Sciatic nerve (tissue), 2 donors: ENCODE results near the gene LRMDA. TPM values are rescaled to one million over a fixed set of nuclear protein-coding genes. Genes with fewer than 3 reads are reported as not detected.

ENCODE experiments used
- ATAC-seq: fragments of 200-7000 bp; cut with Tn5 transposase; one replicate; pipeline ENCODE4 v1.9.1; 2020; ENCODE audit warnings: mild to moderate bottlenecking, moderate library complexity
- DNase-seq: peaks from one replicate; pipeline ENCODE4 v3.0.0-alpha.2; 2020; ENCODE audit warnings: low spot score
- intact Hi-C: fragments of 100-400 bp; cut with DNase I; formaldehyde crosslinking; loops from one replicate; pipeline ENCODE4 v1.14.2; 2022
- total RNA-seq: library from RNA; stranded (reverse); fragmentation: NEBNext Ultra II Directional; extraction: Animal tissue kit (Norgen Biotek cat#: 25700); gene quantifications from one replicate; pipeline ENCODE4 v1.2.1, GENCODE V29; 2021
- donor health status: DM: no; HTN: no; CAD: no.
- donor health status: DM: no; HTN: no; CAD: no.

LRMDA gene
- total RNA-seq, 1 donor from 2014 or later, result 16.6 TPM

DNA sequence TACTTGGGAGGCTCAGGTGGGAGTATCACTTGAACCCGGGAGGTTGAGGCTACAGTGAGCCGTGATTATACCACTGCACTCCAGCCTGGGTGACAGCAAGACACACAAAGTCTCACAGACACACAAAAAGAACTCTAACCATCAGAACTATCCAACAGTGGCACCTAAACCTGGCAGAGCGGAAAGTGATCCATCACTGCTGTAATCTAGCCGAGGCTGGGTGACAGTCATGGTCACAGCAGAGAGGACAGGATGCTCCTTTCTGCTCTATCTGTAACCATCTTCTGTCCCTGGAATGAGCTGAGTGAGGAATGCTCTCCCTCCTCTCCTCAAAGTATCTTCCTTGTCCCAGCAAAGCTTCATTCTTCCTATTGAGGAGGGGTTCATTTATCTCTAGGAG is 656.6 kb downstream of the LRMDA start:
- intact Hi-C loops, result loop anchor here (10.0 kb wide), 1 partner anchor 757 kb away; no protein-coding TSS in a partner anchor
- DNase-seq (no peak), ATAC-seq (no peak)

DNA sequence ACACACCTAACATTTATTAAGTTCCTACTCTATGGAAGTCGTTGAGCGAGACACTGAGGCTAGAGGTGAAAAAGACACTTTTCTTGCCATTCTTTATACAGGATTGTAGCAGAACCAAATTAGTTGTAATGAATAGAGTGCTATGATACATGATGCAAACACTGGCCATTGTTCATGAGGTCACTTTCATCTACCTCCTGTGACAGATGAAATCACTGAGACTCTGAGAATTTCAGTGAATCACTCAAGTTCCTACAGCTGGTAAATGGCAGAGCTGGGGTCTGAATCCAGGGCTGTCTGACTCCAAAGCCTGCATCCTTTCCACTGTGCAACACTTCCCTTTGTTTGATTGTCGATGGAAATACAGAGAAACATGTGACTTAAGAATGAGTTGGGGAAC is 657.6 kb downstream of the LRMDA start:
- DNase-seq (no peak), ATAC-seq (no peak)
- intact Hi-C loops, result loop anchor here (10.0 kb wide), 1 partner anchor 756 kb away; no protein-coding TSS in a partner anchor

- intact Hi-C loops, result loop anchor here (10.0 kb wide), 1 partner anchor 755 kb away; no protein-coding TSS in a partner anchor
Measured at GRCh38 chr10:76089556-76090180, 658.2 kb downstream of the LRMDA start.

DNA sequence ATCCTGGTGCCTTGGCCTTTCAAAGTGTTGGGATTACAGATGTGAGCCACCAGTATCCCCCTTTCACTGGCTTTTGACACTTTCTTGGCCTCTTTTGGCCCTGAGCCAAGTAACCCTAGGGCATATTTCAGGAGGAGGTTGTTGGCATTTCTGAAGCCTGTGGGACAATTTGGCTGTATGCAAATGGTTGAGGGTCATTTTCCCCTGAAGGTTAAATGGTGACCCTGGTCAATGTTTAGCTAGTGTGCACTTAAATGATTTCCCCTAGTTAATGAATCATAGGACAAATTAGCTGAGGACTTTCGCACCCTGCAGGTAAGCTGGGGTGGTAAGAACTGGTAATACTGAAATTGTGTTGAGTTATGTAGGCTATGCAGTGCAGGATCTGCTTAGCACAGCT is 660.5 kb downstream of the LRMDA start:
- intact Hi-C loops, result no loop called here
- no peak for DNase-seq
- no peak for ATAC-seq

More at GRCh38 chr10:76089556-76090180, 658.2 kb downstream of the LRMDA start:
- DNase-seq, result no peak
- no peak for ATAC-seq

- intact Hi-C loops, result no loop called here
- no peak for ATAC-seq
- DNase-seq, result no peak
Measured at GRCh38 chr10:76106611-76107010, 675.2 kb downstream of the LRMDA start.

DNA sequence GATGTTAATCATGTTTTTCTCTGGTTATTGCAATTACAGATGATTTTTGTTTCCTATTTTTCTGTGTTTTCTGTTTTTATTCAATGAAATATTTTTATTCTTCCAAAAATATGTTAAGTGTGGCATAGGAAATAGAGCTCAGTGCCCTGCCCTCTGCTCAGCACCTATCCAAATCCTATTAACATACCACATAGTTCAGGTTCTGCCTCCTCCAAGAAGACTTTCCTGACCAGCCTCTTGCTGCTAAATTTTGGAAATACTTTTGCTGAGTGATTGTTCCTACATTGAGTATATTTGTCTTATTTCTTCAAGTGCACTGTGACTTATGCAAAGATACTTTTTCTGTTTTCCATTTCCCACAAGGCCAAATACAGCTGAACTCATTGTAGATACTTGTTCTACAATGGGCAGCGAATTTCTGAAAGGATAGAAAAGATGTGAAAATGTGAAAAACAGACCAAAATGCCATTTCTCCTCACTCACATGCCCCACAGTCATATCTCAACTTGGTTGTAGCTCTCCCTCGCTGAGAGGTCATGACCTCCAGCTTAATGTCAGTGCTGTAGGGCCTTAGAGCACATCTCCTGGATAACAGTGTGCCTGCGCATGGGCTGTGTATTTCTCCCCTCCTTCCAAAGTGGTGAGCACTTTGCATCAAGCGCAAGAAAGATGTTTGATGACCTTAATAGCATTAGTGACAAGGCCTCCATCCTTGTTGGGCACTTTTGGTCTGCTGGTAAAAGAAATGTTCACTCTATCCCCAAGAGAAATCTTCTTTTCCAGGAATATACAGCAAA is 677.3 kb downstream of the LRMDA start:
- ATAC-seq (no peak), DNase-seq (no peak)
- intact Hi-C loops, result no loop called here

DNA sequence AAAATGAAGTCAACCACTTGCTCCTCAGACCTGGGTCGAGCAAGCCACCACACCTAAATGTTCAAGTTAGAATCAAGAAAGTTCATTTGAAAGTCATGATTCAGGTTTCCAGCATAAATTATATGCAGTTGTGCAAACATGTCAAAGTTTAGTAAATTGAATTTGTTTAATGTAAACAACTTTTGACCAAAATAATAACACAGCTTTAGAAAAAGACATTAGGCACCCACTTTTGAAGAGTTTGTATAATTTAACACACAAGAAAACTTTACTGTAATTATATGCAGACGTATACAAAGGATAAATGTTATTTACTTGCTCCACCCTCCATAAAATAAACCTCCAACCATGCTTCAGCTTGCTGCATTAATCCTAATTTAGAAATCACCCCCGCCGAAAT is 680.0 kb downstream of the LRMDA start:
- DNase-seq (no peak), ATAC-seq (no peak)
- intact Hi-C loops, result no loop called here

DNA sequence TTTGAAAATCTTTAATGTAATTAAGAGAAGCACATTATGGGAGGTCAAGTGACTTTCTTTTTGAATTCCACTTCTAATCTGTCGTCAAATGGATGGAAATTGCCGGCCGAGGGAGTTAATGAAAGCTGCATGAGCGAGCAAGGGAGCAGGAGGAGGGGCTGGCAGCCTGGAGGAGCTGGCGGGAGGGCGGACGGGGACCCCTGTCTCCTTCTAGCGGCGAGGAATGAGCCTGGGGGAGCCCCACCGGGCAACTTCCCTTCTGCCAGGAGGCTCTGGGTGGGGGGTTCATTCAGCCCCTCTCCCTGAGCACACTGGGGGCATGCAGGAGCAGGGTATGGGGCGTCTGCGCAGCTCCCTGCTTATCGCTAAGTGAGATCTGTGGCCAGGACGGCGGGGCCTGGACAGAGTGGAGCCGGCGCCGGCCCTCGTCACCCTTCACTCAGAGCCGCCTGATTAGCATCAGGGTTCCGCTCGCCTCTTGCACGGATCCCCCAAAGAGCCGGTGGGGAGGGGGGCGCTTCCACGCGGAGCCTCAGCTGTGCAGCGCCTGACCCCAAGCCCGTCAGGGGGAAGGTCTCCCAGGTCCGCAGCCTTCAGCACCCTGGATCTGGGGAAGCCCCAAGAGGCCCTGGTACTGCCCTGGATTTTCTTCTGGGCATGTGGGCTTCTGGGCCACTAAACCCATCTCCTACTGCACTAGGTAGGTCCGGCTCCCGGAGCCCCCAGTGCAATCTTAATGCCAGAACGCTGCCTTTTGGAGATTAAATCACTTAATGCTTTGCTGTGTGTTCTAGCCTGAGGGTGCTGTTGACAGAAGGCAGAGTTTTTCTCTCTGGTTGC is 680.8 kb downstream of the LRMDA start:
- intact Hi-C loops, result no loop called here
- ATAC-seq, result peak; percentile 79
- no peak for DNase-seq

- ATAC-seq (no peak), DNase-seq (no peak)
- intact Hi-C loops, result no loop called here
Measured at GRCh38 chr10:76112826-76113150, 681.4 kb downstream of the LRMDA start.

- ATAC-seq (no peak), DNase-seq (no peak)
- intact Hi-C loops, result no loop called here
Measured at GRCh38 chr10:76113952-76114351, 682.5 kb downstream of the LRMDA start.

- DNase-seq (no peak), ATAC-seq (no peak)
Measured at GRCh38 chr10:76114581-76115001, 683.2 kb downstream of the LRMDA start.

DNA sequence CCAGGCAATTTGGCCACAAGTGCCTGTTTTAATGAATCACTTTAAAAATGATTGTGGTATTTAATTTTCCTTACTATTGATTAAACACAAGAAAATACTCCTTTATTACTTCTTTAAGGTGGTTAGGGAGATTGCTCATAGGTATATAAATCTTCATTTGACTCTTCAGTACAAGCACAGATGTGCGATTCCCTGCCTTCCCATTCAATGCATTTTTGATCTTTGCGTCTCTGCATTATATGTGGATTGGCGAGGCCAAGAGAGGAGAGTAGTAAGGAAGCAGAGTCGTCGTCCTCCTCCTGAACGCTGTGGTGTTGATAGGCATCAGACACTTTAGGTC is 683.7 kb downstream of the LRMDA start:
- DNase-seq, result no peak
- intact Hi-C loops, result no loop called here
- ATAC-seq, result no peak

More at GRCh38 chr10:76114581-76115001, 683.2 kb downstream of the LRMDA start:
- intact Hi-C loops, result no loop called here

- ATAC-seq, result no peak
- intact Hi-C loops, result no loop called here
Measured at GRCh38 chr10:76115471-76116155, 684.2 kb downstream of the LRMDA start.

GRCh38 chr10:76116523-76116922 is 685.1 kb downstream of the LRMDA start:
- ATAC-seq, result no peak
- intact Hi-C loops, result no loop called here

More at GRCh38 chr10:76115471-76116155, 684.2 kb downstream of the LRMDA start:
- no peak for DNase-seq

DNA sequence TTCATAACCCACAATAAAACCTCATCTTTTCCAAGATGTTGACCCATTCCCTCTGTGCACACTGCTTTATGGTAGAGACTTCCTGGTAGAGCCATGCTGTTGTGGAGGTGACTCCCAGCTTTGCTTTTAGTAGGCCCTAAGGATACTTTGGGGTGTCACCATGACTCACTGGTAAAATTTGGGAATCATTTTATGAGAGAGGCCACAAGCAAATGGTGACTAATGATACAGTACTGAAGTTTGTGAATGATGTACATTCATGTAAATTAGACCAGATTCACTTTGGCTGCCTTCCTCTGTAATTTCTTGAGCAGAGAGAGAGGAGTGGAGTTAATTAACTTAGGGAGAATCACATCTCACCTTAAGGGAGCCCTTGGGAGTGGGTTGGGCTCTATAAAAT is 686.5 kb downstream of the LRMDA start:
- no peak for ATAC-seq
- intact Hi-C loops, result no loop called here

More at GRCh38 chr10:76116523-76116922, 685.1 kb downstream of the LRMDA start:
- DNase-seq, result no peak

DNA sequence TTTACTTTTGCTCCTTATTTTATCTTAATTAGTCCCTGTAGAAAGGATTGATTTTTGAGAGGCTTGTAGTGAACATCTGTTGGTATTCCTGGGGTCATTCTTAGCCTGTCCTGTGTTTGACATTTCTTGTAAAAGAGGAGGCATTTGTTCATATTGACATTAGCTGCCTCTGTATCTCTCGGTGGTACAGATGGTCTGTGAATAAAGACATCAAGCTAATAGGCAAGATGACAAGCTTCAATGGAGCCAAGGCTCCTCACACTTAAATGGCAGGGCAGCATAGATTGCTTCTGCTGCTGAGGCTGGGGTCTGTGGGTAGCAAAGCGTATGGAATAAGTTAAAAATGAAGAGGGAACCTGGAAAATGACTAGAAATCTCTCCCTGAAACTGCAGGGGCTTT is 687.6 kb downstream of the LRMDA start:
- DNase-seq, result no peak
- ATAC-seq, result no peak
- intact Hi-C loops, result no loop called here

More for the DNA sequence above, 686.5 kb downstream of the LRMDA start:
- no peak for DNase-seq

DNA sequence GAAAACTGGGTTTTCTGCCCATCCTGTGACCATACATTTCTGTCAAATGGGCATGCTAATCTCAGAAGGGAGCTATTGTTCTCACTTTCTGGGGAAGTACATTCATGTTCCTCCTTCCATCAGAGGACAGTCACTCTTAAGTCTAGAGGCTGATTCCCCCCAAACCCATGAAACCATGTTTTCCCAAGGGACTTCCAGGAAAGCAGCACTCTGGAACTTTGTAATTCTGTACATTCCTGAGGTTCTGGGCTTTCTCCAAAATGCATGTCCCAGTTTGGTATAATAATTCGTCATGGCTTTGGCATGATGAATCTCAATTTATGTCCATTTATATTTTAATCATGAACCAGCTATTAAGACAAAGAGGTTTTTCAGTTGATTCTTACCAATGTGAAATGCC is 688.1 kb downstream of the LRMDA start:
- DNase-seq, result no peak
- ATAC-seq, result no peak
- intact Hi-C loops, result no loop called here

- DNase-seq, result no peak
- ATAC-seq, result no peak
- intact Hi-C loops, result no loop called here
Measured at GRCh38 chr10:76122056-76122455, 690.6 kb downstream of the LRMDA start.

GRCh38 chr10:76124280-76124679 is 692.9 kb downstream of the LRMDA start:
- ATAC-seq (no peak), DNase-seq (no peak)
- intact Hi-C loops, result no loop called here
